Keratinocyte (primary cell): ENCODE results near the gene FUT4.
A peak's percentile ranks its signal among the peaks of the same experiment; 100 is the strongest.

Experiments
- EZH2 ChIP-seq: IDR thresholded peaks from one replicate; pipeline ENCODE4 v1.6.1; 2012; ENCODE audit warnings: inconsistent platforms, mild to moderate bottlenecking, low read length, moderate library complexity
- TF ChIP-seq, protein P1 (sequence below), 3 experiments: IDR thresholded peaks in 1 of 3; conservative IDR thresholded peaks in 1 of 3; optimal IDR thresholded peaks in 1 of 3; 2 replicates in 2 of 3; 3 replicates in 1 of 3; pipeline versions ENCODE3 to v1.5.1; 2011; ENCODE audit warnings: low read length in 3 of 3, mild to moderate bottlenecking in 3 of 3, moderate library complexity in 2 of 3, control low read depth in 1 of 3, inconsistent platforms in 1 of 3; ENCODE audit not compliant: insufficient read depth in 2 of 3; ENCODE audit errors: extremely low read depth in 1 of 3

DNA sequence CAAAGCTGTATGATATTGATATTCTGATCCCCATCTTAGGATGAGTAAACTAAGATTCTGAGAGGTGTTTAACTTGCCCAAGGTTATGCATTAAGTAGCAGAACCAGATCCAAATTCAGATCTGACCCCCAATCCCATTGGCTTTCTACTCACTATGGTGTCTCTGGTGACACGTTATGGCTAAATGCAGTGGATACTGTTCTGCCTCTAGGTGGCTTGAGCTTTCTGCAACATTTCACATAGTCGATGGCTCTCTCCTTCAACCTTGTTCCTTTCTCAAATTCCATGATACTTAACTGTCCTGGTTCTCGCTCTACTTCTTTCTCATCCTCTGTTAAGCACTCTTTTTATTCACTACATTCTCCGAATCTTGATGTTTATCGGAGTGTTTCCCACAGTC, 22.0 kb upstream of the FUT4 start:
- TF ChIP-seq, protein P1, sequence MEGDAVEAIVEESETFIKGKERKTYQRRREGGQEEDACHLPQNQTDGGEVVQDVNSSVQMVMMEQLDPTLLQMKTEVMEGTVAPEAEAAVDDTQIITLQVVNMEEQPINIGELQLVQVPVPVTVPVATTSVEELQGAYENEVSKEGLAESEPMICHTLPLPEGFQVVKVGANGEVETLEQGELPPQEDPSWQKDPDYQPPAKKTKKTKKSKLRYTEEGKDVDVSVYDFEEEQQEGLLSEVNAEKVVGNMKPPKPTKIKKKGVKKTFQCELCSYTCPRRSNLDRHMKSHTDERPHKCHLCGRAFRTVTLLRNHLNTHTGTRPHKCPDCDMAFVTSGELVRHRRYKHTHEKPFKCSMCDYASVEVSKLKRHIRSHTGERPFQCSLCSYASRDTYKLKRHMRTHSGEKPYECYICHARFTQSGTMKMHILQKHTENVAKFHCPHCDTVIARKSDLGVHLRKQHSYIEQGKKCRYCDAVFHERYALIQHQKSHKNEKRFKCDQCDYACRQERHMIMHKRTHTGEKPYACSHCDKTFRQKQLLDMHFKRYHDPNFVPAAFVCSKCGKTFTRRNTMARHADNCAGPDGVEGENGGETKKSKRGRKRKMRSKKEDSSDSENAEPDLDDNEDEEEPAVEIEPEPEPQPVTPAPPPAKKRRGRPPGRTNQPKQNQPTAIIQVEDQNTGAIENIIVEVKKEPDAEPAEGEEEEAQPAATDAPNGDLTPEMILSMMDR (optimal IDR thresholded peaks at IDR 0.05 in 1 of 3, IDR thresholded peaks at IDR 0.05 in 1 of 3, conservative IDR thresholded peaks at IDR 0.05 in 1 of 3; ENCODE audit: extremely low read depth in 1 of 3, insufficient read depth in 2 of 3, low read length in 3 of 3): peak; percentile 33 to 58 (median 39)
- TF ChIP-seq EZH2: no peak
